RWPE2 (cell line): ENCODE results near the gene NBDY.

Experiments used
- ATAC-seq: fragments of 200-7000 bp; cut with Tn5 transposase; 3 replicates; pipeline ENCODE4 v1.9.1; 2021; ENCODE audit warnings: low read depth
- DNase-seq: peaks from one replicate; pipeline ENCODE4 v3.0.0-alpha.2; 2020; ENCODE audit warnings: low spot score
- H3K27ac ChIP-seq: fragments of 450-650 bp; 2 replicates; pipeline ENCODE4 v1.5.1; 2017; ENCODE audit warnings: mild to moderate bottlenecking; ENCODE audit not compliant: poor library complexity, severe bottlenecking
- H3K27me3 ChIP-seq: fragments of 250-450 bp; sonication (Bioruptor Pico); 2 replicates; pipeline ENCODE4 v1.5.1; 2021; ENCODE audit warnings: mild to moderate bottlenecking, moderate library complexity; ENCODE audit not compliant: insufficient read depth, poor library complexity, severe bottlenecking
- H3K36me3 ChIP-seq: fragments of 250-450 bp; sonication (Bioruptor Pico); 2 replicates; pipeline ENCODE4 v1.5.1; 2020; ENCODE audit warnings: low read depth, mild to moderate bottlenecking, moderate library complexity
- H3K4me1 ChIP-seq: fragments of 250-450 bp; sonication (Bioruptor Pico); 2 replicates; pipeline ENCODE4 v1.5.1; 2021; ENCODE audit warnings: mild to moderate bottlenecking, moderate library complexity; ENCODE audit not compliant: insufficient read depth, poor library complexity, severe bottlenecking
- H3K4me3 ChIP-seq: fragments of 250-450 bp; sonication (Bioruptor Pico); 2 replicates; pipeline ENCODE4 v1.5.1; 2021; ENCODE audit warnings: mild to moderate bottlenecking, moderate library complexity; ENCODE audit not compliant: severe bottlenecking
- H3K9me3 ChIP-seq: fragments of 250-450 bp; sonication (Bioruptor Pico); 2 replicates; pipeline ENCODE4 v1.5.1; 2021; ENCODE audit warnings: mild to moderate bottlenecking, moderate library complexity; ENCODE audit not compliant: severe bottlenecking
- TF ChIP-seq, protein P1 (sequence below): fragments of 450-650 bp; IDR thresholded peaks from one replicate; pipeline ENCODE4 v1.5.1; 2017; ENCODE audit warnings: mild to moderate bottlenecking, moderate library complexity; ENCODE audit not compliant: poor library complexity, severe bottlenecking

Gene NBDY

DNA sequence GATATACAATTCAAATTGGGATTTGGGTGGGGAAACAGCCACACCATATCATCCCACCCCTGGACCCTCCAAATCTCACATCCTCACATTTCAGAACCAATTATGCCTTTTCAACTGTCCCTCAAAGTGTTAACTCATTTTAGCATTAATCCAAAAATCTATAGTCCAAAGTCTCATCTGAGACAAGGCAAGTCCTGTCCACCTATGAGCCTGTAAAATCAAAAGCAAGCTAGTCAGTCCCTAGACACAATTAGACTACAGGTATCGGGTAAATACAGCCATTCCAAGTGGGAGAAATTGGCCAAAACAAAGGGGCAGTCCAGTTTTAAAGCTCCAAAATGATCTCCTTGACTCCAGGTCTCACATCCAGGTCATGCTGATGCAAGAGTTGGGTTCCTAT is 128.0 kb downstream of the NBDY start:
- DNase-seq (no peak), ATAC-seq (no peak)
- TF ChIP-seq, protein P1, sequence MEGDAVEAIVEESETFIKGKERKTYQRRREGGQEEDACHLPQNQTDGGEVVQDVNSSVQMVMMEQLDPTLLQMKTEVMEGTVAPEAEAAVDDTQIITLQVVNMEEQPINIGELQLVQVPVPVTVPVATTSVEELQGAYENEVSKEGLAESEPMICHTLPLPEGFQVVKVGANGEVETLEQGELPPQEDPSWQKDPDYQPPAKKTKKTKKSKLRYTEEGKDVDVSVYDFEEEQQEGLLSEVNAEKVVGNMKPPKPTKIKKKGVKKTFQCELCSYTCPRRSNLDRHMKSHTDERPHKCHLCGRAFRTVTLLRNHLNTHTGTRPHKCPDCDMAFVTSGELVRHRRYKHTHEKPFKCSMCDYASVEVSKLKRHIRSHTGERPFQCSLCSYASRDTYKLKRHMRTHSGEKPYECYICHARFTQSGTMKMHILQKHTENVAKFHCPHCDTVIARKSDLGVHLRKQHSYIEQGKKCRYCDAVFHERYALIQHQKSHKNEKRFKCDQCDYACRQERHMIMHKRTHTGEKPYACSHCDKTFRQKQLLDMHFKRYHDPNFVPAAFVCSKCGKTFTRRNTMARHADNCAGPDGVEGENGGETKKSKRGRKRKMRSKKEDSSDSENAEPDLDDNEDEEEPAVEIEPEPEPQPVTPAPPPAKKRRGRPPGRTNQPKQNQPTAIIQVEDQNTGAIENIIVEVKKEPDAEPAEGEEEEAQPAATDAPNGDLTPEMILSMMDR: no peak
- H3K9me3 ChIP-seq: no peaks in the 10 kb centered on the region
- H3K27ac ChIP-seq: no peak overlapping the region
- H3K36me3 ChIP-seq: no peaks in the 10 kb centered on the region
- H3K27me3 ChIP-seq: no peaks in the 10 kb centered on the region
- H3K4me1 ChIP-seq: no peaks in the 10 kb centered on the region
- no peak overlapping the region for H3K4me3 ChIP-seq

DNA sequence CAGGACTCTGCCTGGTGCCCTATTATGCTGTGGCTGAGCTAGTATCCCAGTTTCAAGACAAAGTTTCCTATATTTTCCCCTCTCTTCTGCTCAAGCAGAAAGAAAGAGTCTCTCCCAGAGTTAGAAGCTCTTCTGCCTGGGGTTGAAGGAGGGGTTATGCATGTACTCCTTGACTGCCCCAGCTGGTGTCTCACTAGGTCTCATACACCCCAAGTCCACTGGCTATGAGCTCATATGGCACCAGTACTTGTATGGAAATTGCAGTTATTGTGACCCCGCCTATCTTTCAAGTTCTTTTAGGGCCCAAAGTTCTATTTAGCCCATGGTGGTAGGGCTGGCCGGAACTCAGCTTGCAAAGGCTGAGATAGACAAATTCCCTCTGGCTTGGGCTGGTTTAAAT is 131.8 kb downstream of the NBDY start:
- H3K27me3 ChIP-seq: no peaks in the 10 kb centered on the region
- H3K36me3 ChIP-seq: no peaks in the 10 kb centered on the region

More for the DNA sequence above, 131.8 kb downstream of the NBDY start:
- TF ChIP-seq, protein P1: no peak
- Histone ChIP-seq H3K4me1 (no peaks in the 10 kb centered on the region), H3K9me3 (no peaks in the 10 kb centered on the region), H3K27ac (no peak overlapping the region), H3K4me3 (no peak overlapping the region)
- DNase-seq (no peak), ATAC-seq (no peak)
